PFSK-1 (cell line): ENCODE measurements around the gene GSK3B.

ENCODE experiments used
- POLR2AphosphoS5 ChIP-seq: IDR thresholded peaks from 2 replicates; pipeline ENCODE4 v1.6.1; 2012; ENCODE audit warnings: low read depth, mild to moderate bottlenecking, control low read depth, low read length, moderate library complexity
- TAF1 ChIP-seq: IDR thresholded peaks from 2 replicates; pipeline ENCODE4 v1.6.1; 2012; ENCODE audit warnings: low read length, control low read depth, borderline replicate concordance; ENCODE audit not compliant: insufficient read depth

GRCh38 chr3:120049881-120050539 lies 44.2 kb downstream of the GSK3B start:
- TF ChIP-seq TAF1, result no peak
- no peak for TF ChIP-seq POLR2AphosphoS5
